K562 (cell line): ENCODE measurements around the gene CDCP2. TPM values are rescaled to one million over a fixed set of nuclear protein-coding genes. Genes with fewer than 3 reads are reported as not detected.
"Not testable (repeated sequence)": the region's sequence is repeated elsewhere in the genome, so short reads cannot be mapped to it uniquely, and the experiment has no call there.

Experiments used
- ATAC-seq: fragments of 200-7000 bp; cut with Tn5 transposase; 3 replicates; pipeline ENCODE4 v1.9.1; 2020; ENCODE audit warnings: moderate library complexity
- BruUV-seq: library from RNA; stranded (reverse); fragments of 400-500 nt; replicated peaks from 2 replicates; lab custom pipeline; 2021; lab: Mats Ljungman, UMichigan
- CTCF ChIA-PET: fragments of 300-600 bp; formaldehyde crosslinking; extraction: SDS; loops from one replicate; lab custom pipeline; 2021; ENCODE audit warnings: low intra/inter-chr PET ratio; lab: Yijun Ruan, JAX
- POLR2A ChIA-PET: fragments of 300-600, 350-650 bp; sonication (Branson Sonifier 250); formaldehyde crosslinking; extraction: SDS; loops from one replicate; lab custom pipeline; 2021; ENCODE audit warnings: antibody characterized with exemption, inconsistent platforms; lab: Yijun Ruan, JAX
- DNase-seq, 4 experiments: peaks; one replicate each; pipeline versions ENCODE4 v3.0.0 to v3.0.0-alpha.2; 2011 to 2018; ENCODE audit warnings: low spot score in 3 of 4, mixed read lengths in 3 of 4; ENCODE audit errors: extremely low read depth in 1 of 4
- FAIRE-seq: peaks from 2 replicates; lab custom pipeline; 2011; peaks lifted over from hg19 to GRCh38; lab: Jason Lieb, UNC
- H2AFZ ChIP-seq: 2 replicates; pipeline ENCODE4 v1.6.0; 2011; ENCODE audit warnings: low read depth, low read length, control low read depth, inconsistent platforms
- H3K27ac ChIP-seq: fragments of 200-600 bp; 3 replicates; pipeline ENCODE4 v1.8.0; 2011; ENCODE audit warnings: low read depth, mild to moderate bottlenecking, control low read depth, inconsistent platforms, low read length, moderate library complexity, mixed read lengths; ENCODE audit errors: extremely low read depth
- H3K27me3 ChIP-seq, 2 experiments: fragments of 300-600 bp in 1 of 2; 2 replicates in 1 of 2; 3 replicates in 1 of 2; pipeline versions ENCODE4 v1.6.0 to v1.8.0; 2011; ENCODE audit warnings: inconsistent platforms in 2 of 2, low read length in 2 of 2, mild to moderate bottlenecking in 1 of 2, mixed read lengths in 1 of 2, moderate library complexity in 1 of 2; ENCODE audit not compliant: control insufficient read depth in 2 of 2, insufficient read depth in 2 of 2
- H3K36me3 ChIP-seq: fragments of 300-600 bp; 3 replicates; pipeline ENCODE4 v1.8.0; 2011; ENCODE audit warnings: mild to moderate bottlenecking, low read length, inconsistent platforms; ENCODE audit not compliant: control insufficient read depth, insufficient read depth
- H3K4me1 ChIP-seq, 2 experiments: fragments of 200-600 bp in 1 of 2; replicated peaks in 1 of 2; 2 replicates in 1 of 2; 3 replicates in 1 of 2; pipeline versions ENCODE4 v1.5.1 to v1.8.0; 2011; ENCODE audit warnings: inconsistent platforms in 2 of 2, low read length in 2 of 2, mild to moderate bottlenecking in 1 of 2, mixed read lengths in 1 of 2, moderate library complexity in 1 of 2; ENCODE audit not compliant: control insufficient read depth in 2 of 2, insufficient read depth in 2 of 2
- H3K4me2 ChIP-seq: 2 replicates; pipeline ENCODE4 v1.6.1; 2011; ENCODE audit warnings: low read length, control low read depth, inconsistent platforms, mixed read lengths; ENCODE audit not compliant: insufficient read depth
- H3K4me3 ChIP-seq: fragments of 200-600 bp; sonication (generic), shearing (Covaris generic); 2 replicates; pipeline ENCODE4 v1.5.1; 2016; ENCODE audit warnings: control low read depth, inconsistent platforms
- H3K79me2 ChIP-seq: fragments of 200-600 bp; 3 replicates; pipeline ENCODE4 v1.8.0; 2011; ENCODE audit warnings: low read length, inconsistent platforms; ENCODE audit not compliant: control insufficient read depth, insufficient read depth
- H3K9ac ChIP-seq, 2 experiments: 2 replicates each; pipeline versions ENCODE4 v1.6.0 to v1.6.1; 2011; ENCODE audit warnings: low read depth in 2 of 2, low read length in 2 of 2, control low read depth in 1 of 2, inconsistent platforms in 1 of 2, mild to moderate bottlenecking in 1 of 2, mixed read lengths in 1 of 2; ENCODE audit not compliant: insufficient read depth in 1 of 2
- H3K9me1 ChIP-seq: one replicate; pipeline ENCODE4 v1.6.0; 2011; ENCODE audit warnings: inconsistent platforms, mild to moderate bottlenecking, low read length, moderate library complexity; ENCODE audit not compliant: control insufficient read depth, insufficient read depth
- H3K9me3 ChIP-seq: replicated peaks from 2 replicates; pipeline ENCODE4 v1.5.1; 2011; ENCODE audit warnings: low read depth, low read length, inconsistent platforms; ENCODE audit not compliant: control insufficient read depth, insufficient read depth
- H4K20me1 ChIP-seq: replicated peaks from 2 replicates; pipeline ENCODE4 v1.6.1; 2011; ENCODE audit warnings: low read length, inconsistent platforms, mixed read lengths; ENCODE audit not compliant: control insufficient read depth, insufficient read depth
- CHCHD3 ChIP-seq: fragments of 250-450 bp; sonication (Bioruptor Pico); IDR thresholded peaks from 2 replicates; pipeline ENCODE4 v2.1.2; 2022; ENCODE audit warnings: mild to moderate bottlenecking
- CUX1 ChIP-seq: fragments of 200-800 bp; sonication (Bioruptor generic); IDR thresholded peaks from 2 replicates; pipeline ENCODE4 v1.6.1; 2016; ENCODE audit warnings: missing genetic modification characterization, missing compliant biosample characterization
- ELK3 ChIP-seq: fragments of 450-650 bp; formaldehyde crosslinking; IDR thresholded peaks from 2 replicates; pipeline ENCODE4 v1.4.0; 2020; ENCODE audit warnings: mild to moderate bottlenecking
- GTF2F1 ChIP-seq: IDR thresholded peaks from 2 replicates; pipeline ENCODE4 v1.6.1; 2011; ENCODE audit warnings: low read depth, low read length, improper control_type of control experiment
- HMGN3 ChIP-seq: IDR thresholded peaks from 2 replicates; pipeline ENCODE4 v1.6.1; 2011; ENCODE audit warnings: borderline replicate concordance, low read depth, mild to moderate bottlenecking, mixed read lengths, low read length; ENCODE audit not compliant: insufficient read length; ENCODE audit errors: extremely low read depth
- TSHZ1 ChIP-seq: fragments of 250-450 bp; sonication (Bioruptor Pico); IDR thresholded peaks from 2 replicates; pipeline ENCODE4 v1.4.0; 2020; ENCODE audit warnings: mild to moderate bottlenecking, moderate library complexity
- WGBS: fragments of 100-300 bp; shearing (Covaris generic); methylation state at CpG from one replicate; pipeline ENCODE4 v1.1.6; 2016; ENCODE audit warnings: low coverage, mixed read lengths; ENCODE audit not compliant: insufficient coverage; ENCODE audit errors: missing lambda C conversion rate; 5-methylcytosine and 5-hydroxymethylcytosine counted together
- in situ Hi-C: fragments of 300-500 bp; cut with MboI; formaldehyde crosslinking; loops from 4 replicates; pipeline ENCODE4 v1.15.0; 2018; ENCODE audit warnings: inconsistent platforms, mixed read lengths
- intact Hi-C: fragments of 100-400 bp; cut with micrococcal nuclease; formaldehyde crosslinking; loops from 2 replicates; pipeline ENCODE4 v1.14.2; 2022
- polyA plus RNA-seq, 8 experiments: library from polyadenylated mRNA; depleted of rRNA in 4 of 8; stranded (reverse) in 5 of 8; unstranded in 3 of 8; fragments of >200 nt; fragmentation: Nextera tagmentation in 2 of 8; fragmentation: Illumina TruSeq in 1 of 8; extraction: Ambion mirVana in 2 of 8; extraction: Trizol in 1 of 8; gene quantifications; 2 replicates each; pipeline versions ENCODE4 v1.2.1 to v1.2.3, GENCODE V29; 2011 to 2014; ENCODE audit warnings: inconsistent platforms in 1 of 8, missing spikeins in 1 of 8
- total RNA-seq, 7 experiments: library from RNA; depleted of rRNA in 6 of 7; stranded (reverse); fragments of >200 nt in 6 of 7; fragmentation: Illumina TruSeq in 2 of 7; extraction: Trizol in 2 of 7; gene quantifications; 2 replicates each; pipeline versions ENCODE4 v1.2.1 to v1.2.3, GENCODE V29; 2011 to 2021; ENCODE audit warnings: low replicate concordance in 1 of 7

Gene CDCP2
- total and polyA plus RNA-seq, 9 of the 15 experiments (the other 6 are each of a cell fraction or from before 2014, with no cell fraction given), result not detected

GRCh38 chr1:54105080-54105479 is 47.7 kb downstream of the CDCP2 start (continued):
- TF ChIP-seq TSHZ1 (CRISPR knock-in tag) (no peak), HMGN3 (no peak), CHCHD3 (CRISPR knock-in tag) (no peak), ELK3 (CRISPR knock-in tag) (no peak), CUX1 (CRISPR knock-in tag) (no peak), GTF2F1 (no peak)

GRCh38 chr1:54104613-54105012 is 48.2 kb downstream of the CDCP2 start:
- intact Hi-C loops, CTCF ChIA-PET: not testable (repeated sequence)

More at GRCh38 chr1:54104613-54105012, 48.2 kb downstream of the CDCP2 start:
- BruUV-seq, H3K9ac ChIP-seq, H3K27ac ChIP-seq, H2AFZ ChIP-seq, H3K4me2 ChIP-seq, FAIRE-seq, H3K4me1 ChIP-seq, H3K9me3 ChIP-seq, H3K9me1 ChIP-seq, H4K20me1 ChIP-seq, in situ Hi-C loops, DNase-seq, H3K36me3 ChIP-seq, ATAC-seq, H3K27me3 ChIP-seq, H3K4me3 ChIP-seq, H3K79me2 ChIP-seq: not testable (repeated sequence)
- WGBS, result 61% methylated on average over 9 of the region's 9 CpGs
- POLR2A ChIA-PET, result interaction anchor here (0.8 to 1.0 kb wide), 3 partner anchors 602 to 1937 kb away, joined by 3 to 4 read pairs (median 3); no protein-coding TSS in a partner anchor
